Measurements from ENCODE around the gene ITGAD.

The ITGAD gene

GRCh38 chr16:31458073-31458843 is 65.1 kb downstream of the ITGAD start (continued):
- TF ChIP-seq ZXDB (tag by site-specific recombination; IDR thresholded peaks at IDR 0.05) (peak; percentile 56; the same call in 1 of the 2 replicates), ZNF211 (tag by site-specific recombination; IDR thresholded peaks at IDR 0.05; ENCODE audit: low read depth) (no peak), ZSCAN30 (tag by site-specific recombination; IDR thresholded peaks at IDR 0.05) (no peak), ZNF692 (tag by site-specific recombination; IDR thresholded peaks at IDR 0.05) (0 out of 2 replicates have a peak, but pooled peaks have one; percentile 14), CTCF (tag by site-specific recombination; IDR thresholded peaks at IDR 0.05) (peak; percentile 88), PRDM10 (tag by site-specific recombination; IDR thresholded peaks at IDR 0.05) (peak; percentile 99), ZNF157 (tag by site-specific recombination; IDR thresholded peaks at IDR 0.05) (no peak), ZNF561 (tag by site-specific recombination; IDR thresholded peaks at IDR 0.05; ENCODE audit: borderline replicate concordance) (peak; percentile 3; the same call in 1 of the 2 replicates), ZNF600 (tag by site-specific recombination; IDR thresholded peaks at IDR 0.05) (peak; percentile 97)

- Histone ChIP-seq H3K4me1 (ENCODE audit: control insufficient read depth, insufficient read depth, low read length) (peaks cover 5% of the 10 kb centered on the region), H3K36me3 (ENCODE audit: control insufficient read depth in 2 of 2, insufficient read depth in 1 of 2, low read length in 2 of 2) (peaks cover 0 to 43% of the 10 kb centered on the region in 2 experiments; a peak in 2 of 3 replicates), H3K9me3 (ENCODE audit: control insufficient read depth, insufficient read depth, low read depth, low read length) (no peaks in the 10 kb centered on the region), H3K4me3 (ENCODE audit: low read depth, low read length) (peak within 1 kb of the TSS; percentile 85), H3K27ac (ENCODE audit: extremely low read depth, low read depth, low read length) (peak within 1 kb of the TSS; percentile 83)
- ChIA-PET CTCF (interaction anchor here (0.5 to 2.4 kb wide), 8 partner anchors 10 to 575 kb away, joined by 3 to 13 read pairs (median 4); partner anchors contain the start of gene HSD3B7), POLR2A (interaction anchor here (0.5 to 2.3 kb wide), 16 partner anchors 8 to 1044 kb away, joined by 3 to 16 read pairs (median 4); partner anchors contain the start of genes FUS, RUSF1, TGFB1I1 and ZNF267)
- TF ChIP-seq KLF17 (tag by site-specific recombination; IDR thresholded peaks at IDR 0.05) (peak; percentile 86), ZBTB7A (tag by site-specific recombination; IDR thresholded peaks at IDR 0.05; ENCODE audit: low read depth) (no peak), ZNF548 (tag by site-specific recombination; IDR thresholded peaks at IDR 0.05) (no peak), ZNF350 (tag by site-specific recombination; IDR thresholded peaks at IDR 0.05) (no peak), ZNF211 (tag by site-specific recombination; IDR thresholded peaks at IDR 0.05; ENCODE audit: low read depth) (no peak), ZNF48 (tag by site-specific recombination; IDR thresholded peaks at IDR 0.05) (no peak), OVOL3 (tag by site-specific recombination; IDR thresholded peaks at IDR 0.05) (no peak), ZNF398 (tag by site-specific recombination; IDR thresholded peaks at IDR 0.05) (no peak), ZNF202 (tag by site-specific recombination; IDR thresholded peaks at IDR 0.05; ENCODE audit: borderline replicate concordance) (no peak), KLF8 (tag by site-specific recombination; IDR thresholded peaks at IDR 0.05) (peak; percentile 82), ZNF624 (tag by site-specific recombination; IDR thresholded peaks at IDR 0.05) (no peak), ZNF660 (tag by site-specific recombination; IDR thresholded peaks at IDR 0.05) (peak; percentile 36; the same call in 1 of the 2 replicates), ZNF2 (tag by site-specific recombination; IDR thresholded peaks at IDR 0.05) (no peak; the same call in 1 of the 2 replicates)
Measured at GRCh38 chr16:31458844-31459686, 65.9 kb downstream of the ITGAD start, which contains the start of gene ARMC5. ARMC5 (plus strand) TSS chr16:31459501; CDS start chr16:31459525, 24 bp downstream.
